GM21737 (cell line): ENCODE data around the gene NUPR1.
A peak's percentile ranks its signal among the peaks of the same experiment; 100 is the strongest.
"Not testable (repeated sequence)": the region's sequence is repeated elsewhere in the genome, so short reads cannot be mapped to it uniquely, and the experiment has no call there.

Source experiments
- ATAC-seq: cut with Tn5 transposase; IDR thresholded peaks from one replicate; pipeline ENCODE4 v1.9.1; 2021; ENCODE audit warnings: mild to moderate bottlenecking, moderate library complexity; ENCODE audit not compliant: unreplicated experiment

NUPR1 gene

DNA sequence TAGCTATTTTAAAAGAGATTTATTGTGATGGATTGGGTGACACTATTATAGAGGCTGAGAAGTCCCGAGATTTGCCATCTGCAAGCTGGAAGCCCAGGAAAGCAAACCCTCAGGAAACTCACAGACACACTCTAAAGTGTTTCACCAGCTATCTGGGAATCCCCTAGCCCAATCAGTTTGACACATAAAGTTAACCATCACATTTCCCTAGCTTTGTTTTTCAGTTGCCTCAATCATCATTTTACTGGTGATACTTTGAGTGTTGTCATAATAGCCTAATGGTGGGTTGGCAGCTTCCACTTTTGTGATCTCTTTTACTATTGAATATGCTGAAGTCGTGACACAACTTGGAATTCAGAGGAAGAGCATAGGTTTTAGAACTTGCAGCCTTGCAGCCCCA is 16.8 kb upstream of the NUPR1 start:
- no peak for ATAC-seq

DNA sequence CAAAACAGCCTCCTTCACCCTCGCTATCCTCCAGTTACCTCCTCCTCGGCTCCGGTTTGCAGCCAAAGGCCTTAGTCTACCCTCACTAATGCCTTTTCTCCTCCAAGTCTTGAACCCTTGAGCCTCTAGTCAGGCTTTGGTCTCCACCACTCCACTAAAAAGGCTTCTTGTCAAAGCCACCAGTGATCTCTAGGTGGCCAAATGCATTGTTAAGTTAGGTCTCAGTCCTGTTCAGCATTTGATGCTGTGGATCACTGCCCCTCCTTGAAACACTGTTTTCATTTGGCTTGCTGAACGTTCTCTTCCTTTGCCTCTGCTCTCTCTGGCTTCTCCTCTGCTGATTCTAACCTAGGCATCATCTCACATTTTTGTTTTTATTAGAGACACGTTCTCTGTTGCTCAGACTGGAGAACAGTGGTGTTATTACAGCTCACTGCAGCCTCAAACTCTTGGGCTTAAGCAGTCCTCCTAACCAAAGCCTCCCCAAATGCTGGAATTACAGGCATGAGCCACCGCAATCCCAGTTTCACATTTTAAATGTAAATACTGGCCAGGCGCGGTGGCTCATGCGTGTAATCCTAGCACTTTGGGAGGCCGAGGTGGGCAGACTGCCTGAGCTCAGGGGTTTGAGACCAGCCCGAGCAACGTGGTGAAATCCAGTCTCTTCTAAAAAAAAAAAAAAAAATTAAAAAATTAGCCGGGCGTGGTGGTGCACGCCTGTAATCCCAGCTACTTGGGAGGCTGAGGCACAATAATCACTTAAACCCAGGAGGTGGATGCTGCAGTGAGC is 16.1 kb upstream of the NUPR1 start:
- ATAC-seq, result no peak

DNA sequence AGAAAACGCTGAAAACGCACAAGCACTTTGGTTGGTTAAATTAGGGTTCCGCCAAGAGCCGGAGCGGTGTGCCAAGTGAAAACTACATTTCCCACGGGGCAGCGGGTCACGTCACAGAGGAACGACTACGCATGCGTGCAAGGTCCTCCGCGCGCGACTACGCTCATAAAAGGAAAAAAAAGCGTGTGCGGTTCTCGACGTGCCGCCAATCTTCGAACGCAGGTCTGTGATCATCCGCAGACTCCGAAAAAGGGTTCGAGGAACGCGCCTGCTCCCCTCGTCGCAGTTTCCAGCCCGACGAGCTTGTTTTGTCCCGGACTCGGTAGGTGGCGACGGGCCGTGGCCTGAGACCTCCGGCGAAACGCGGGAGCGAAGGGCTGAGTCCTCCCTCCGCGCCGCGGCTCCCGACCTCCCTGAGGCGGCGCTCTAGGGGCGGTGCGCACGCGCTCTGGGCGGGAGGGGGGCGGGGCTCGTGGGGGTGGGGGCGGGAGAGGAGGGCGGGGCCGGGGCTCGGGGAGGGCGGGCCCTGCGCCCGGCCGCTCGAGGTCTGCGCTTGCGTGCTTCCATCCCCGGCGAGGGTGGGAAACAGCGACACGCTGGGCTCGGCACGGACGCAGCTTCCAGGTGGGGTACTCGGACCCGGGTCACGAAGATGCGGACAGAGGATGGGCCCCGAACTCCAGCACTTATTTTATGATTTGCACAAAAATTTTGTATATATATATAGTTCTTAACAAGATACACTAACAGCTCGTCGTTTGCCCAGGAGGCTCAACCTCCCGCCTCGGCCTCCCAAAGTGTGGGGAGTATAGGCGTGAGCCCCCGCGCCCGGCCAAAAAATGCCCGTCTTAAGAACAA is 15.2 kb upstream of the NUPR1 start, which contains the start of gene SGF29:
SGF29 (plus strand) TSS at position 145 of the 858 bp plus-strand sequence. CDS start 27,150 bp downstream, outside the sequence.
- peak; percentile 75 for ATAC-seq

DNA sequence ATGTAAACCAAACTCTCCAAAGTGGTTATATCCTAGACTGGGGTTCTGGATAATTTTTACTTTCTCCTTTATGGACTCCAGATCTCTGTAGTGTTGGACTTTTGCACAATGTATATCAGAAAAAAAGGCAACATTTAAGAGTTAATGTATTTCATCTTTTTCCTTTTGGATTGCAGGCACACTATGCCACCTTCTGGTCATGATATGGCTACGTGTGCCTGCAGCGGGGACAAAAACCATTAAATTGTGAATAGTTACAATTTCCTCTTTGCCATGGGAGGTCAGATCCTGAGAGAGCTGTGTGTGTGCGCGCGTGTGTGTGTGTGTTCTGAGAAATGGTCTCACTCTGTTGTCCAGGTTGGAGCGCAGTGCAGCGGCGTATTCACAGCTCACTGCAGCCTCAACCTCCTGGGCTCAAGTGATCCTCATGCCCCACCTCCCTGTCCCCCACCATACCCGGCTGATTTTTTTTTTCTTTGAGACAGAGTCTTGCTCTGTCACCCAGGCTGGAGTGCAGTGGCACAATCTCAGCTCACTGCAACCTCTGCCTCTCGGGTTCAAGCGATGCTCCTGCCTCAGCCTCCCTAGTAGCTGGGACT is 10.6 kb upstream of the NUPR1 start:
- ATAC-seq, result no peak

DNA sequence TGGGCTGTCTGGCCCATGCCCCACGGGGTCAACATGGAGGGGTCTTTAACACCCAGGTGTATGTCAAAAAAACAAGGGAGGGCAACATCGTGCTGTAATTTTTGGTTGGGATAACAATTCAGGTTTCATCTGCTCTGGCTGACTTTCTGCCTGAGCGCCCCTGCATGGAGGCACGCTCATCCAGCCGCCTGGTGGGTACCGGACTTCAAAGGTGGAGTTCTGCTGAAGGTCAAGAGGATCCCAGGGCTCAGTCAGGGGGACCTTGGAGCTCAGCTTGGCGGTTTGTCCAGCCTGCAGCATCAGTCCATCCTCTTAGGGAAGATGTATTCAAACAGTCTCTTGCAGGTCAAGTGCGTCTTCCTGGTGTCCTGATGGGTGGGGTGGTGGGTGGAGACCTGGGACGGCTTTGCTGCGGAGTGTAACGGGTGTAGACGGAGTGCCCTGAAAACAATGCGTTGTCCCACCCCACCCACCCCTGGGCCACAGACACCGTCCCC is 9.6 kb upstream of the NUPR1 start:
- no peak for ATAC-seq

DNA sequence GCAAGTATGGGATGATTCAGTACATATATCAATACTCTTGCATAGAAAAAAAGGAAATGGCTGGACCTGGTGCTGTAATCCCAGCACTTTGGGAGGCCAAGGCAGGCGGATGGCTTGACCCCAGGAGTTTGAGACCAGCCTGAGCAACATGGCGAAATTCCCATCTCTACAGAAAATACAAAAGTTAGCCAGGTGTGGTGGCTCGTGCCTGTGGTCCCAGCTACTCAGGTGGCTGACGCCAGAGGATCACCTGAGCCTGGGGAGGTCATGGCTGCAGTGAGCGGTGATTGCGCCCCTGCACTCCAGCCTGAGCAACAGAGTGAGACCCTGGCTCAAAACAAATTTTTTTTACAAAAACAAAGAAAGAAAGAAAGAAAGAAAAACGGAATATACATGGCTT is 7.9 kb upstream of the NUPR1 start:
- no peak for ATAC-seq

DNA sequence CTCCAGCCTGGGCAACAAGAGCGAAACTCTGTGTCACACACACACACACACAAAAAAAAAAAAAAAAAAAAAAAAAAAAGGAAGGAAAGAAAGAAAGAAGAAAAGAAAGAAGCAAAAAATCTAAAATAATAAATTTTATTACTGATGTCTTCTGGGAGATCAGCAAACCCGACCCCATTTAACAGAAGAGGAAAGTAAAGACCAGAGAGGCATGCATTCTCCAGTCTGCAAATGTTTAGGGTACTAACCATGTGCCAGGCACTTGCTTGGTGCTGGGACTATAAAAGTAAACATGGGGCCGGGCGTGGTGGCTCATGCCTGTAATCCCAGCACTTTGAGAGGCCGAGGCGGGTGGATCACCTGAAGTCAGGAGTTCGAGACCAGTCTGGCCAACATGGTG is 7.2 kb upstream of the NUPR1 start:
- ATAC-seq, result not testable (repeated sequence)

DNA sequence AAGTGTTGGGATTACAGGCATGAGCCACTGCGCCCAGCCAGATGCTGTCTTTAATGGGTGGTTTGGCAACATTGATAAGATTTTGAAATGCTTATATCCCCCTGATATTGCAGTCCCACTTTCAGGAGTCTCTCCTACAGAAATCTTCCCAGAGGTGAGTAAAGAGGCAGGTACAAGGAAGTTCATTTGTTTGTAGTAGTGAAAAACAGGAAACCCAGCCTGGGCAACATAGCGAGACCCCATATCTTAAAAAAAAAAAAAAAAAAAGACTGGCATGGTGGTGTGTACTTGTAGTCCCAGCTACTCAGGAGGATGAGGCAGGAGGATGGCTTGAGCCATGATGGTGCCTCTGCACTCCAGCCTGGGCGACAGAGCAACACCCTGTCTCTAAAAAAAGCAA is 6.2 kb upstream of the NUPR1 start:
- ATAC-seq, result no peak

DNA sequence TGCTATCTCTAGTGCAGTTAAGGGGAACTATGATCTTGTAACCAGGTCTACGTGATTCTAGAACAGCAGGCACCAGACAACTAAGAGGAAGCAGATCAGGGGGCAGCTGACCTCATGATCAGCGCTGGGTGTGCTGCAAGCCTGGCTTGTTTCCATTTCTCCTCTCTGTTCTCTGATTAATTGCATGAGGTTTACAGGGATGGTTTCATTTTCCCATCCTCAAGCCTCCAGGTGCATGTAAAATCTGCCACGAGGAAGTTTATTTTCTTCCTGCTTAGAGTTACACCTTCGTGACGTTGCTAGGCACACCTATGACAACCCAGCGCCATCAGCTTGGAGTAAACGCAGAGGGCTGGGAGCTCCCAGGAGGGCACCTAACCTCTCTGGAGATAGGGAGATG is 4.3 kb upstream of the NUPR1 start:
- ATAC-seq, result no peak

DNA sequence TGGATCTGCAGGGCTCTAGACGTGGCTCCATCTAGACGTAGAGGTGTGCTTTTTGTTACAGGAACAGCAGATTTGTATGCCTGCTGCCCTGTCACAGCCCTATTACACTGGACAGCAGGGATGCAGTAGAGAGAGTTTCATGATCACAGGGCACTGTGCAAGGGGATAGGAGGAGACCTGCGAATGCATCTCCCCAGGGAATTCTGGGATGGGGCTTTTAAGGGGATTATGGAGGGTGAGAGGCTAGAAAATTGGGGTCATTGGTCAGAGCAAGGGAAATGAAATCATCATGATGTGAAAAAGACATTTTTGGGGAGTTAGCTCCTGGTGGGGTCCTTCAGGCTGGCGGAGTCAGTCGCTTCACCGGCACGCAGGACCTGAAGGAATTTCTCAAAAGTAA is 3.9 kb upstream of the NUPR1 start:
- no peak for ATAC-seq

DNA sequence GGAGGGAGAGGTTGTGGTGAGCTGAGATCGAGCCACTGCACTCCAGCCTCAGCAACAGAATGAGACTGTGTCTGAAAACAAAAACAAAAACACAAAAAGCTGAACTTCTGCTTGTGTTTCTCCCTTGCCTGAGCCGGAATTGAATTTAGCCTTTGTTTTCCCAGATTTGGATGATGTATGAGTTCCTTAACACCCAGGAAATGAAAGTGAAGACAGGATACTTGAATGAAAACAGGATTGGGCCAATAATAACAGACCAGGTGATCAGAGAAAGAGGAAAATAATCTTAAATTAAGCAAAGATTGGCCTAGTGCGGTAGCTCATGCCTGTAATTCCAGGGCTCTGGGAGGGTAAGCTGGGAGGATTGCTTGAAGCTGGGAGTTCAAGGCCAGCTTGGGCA is 1.6 kb upstream of the NUPR1 start:
- ATAC-seq, result no peak

DNA sequence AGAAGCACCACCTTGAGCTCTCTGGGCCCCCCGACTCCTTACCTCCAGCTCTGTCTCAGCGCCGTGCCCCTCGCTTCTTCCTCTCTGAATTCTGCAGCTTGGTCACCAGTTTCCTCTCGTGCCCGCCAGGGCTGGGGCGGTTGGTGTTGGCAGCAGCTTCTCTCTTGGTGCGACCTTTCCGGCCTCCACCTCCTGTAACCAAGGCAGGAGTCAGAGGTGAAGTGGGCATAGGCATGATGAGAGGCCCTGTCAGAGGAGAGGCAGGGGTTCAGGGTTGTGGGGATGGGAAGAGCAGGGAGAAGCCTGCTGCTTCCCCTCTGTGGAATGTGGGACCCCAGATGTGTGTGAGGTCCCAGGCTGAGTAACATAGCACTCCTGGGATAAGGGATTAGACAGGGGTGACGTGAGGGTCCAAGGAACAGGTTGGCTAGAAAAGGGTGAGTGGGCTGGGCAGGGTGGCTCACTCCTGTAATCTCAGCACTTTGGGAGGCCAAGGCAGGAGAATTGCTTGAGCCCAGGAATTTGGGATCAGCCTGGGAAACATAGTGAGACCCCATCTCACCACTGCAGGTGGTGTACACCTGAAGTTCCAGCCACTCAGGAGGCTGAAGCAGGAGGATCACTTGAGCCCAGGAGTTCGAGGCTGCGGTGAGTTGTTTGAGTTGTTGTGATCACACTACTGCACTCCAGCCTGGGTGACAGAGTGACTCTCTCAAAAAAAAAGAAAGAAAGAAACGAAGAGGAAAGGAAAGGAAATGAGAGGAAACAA is 626 bp downstream of the NUPR1 start:
- no peak for ATAC-seq

DNA sequence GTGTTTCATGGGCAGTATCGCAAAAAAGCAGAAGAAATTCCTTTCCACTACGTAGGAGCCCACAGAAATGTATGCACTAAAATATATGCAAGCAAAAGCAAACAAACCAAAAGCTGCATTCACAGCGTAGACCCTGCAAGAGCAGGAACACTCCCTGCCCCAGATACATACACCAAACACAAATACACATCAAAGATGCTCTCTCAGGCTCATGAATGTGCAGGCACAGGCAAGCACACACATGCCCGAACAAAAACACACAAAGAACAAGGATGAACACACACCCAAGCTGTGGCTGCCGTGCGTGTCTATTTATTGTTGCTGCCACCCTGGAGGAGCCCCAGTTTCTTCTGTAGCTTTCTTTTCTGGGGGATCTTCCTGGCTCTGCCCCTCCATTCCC is 1.7 kb downstream of the NUPR1 start:
- no peak for ATAC-seq

DNA sequence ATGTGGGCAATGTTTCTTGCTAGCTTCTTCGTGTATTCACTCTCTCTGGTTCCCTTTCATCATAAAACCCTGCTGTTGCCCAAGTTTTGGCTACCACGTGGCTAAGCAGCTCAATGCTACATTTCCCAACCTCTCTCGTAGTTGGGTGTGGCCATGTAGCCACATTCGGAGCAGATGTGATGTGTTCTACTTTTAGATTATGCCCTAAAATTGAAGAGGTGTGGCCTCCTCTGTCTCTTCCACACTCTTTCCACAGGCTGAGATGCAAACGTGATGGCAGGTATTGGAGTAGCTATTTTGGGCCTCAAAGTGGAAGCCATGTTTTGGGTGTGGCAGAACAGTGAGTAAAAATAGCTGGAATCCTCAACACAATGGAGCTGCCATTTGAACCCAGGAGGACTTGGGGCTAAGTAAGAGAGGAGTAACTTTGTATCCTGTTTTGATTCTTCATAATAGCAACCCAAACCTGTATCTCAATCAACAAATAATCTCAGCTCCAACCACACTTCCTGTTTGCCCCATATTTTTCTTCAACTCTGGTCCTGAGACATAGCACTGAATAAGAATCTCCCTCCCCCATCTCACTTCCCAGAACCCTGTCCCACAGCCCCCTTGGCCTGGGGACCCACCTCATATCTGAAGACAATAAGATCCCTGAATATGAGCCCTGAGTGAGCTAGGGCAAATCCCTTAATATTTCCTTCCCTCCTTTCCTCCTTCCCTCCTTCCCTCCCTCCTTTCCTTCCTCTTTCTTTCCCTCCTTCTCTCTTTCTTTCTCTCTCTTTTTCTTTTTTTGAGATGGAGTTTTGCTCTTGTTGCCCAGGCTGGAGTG is 4.0 kb downstream of the NUPR1 start:
- no peak for ATAC-seq

DNA sequence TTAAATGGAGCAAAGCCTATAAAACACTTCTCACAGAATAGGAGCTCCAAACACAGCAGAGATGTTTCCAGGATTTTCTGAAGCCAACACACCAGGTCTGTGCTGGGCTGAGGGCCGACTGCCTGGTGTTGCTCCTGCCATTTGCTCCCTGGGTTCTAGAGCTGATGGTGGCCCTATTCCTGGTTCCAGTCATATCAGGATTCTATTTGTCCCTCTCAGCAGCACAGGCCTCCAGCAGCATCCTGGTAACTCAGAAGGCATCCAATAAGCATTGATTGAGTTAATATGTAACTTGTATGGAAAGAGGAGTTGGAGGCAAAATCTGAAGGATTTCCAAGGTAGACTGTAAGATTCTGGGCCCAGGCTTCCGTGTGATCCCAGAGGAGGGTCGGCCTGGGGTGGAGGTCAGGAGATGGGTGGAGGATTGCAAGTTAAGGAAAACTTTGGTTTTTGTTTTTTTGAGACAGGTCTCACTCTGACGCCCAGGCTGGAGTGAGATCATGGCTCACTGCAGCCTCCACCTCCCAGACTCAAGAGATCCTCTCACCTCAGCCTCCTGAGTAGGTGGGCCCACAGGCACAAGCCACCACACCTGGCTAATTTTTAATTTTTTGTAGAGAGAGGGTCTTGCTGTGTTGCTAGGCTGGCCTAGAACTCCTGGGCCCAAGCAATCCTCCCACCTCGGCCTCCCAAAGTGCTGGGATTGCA is 5.7 kb downstream of the NUPR1 start:
- ATAC-seq, result no peak

DNA sequence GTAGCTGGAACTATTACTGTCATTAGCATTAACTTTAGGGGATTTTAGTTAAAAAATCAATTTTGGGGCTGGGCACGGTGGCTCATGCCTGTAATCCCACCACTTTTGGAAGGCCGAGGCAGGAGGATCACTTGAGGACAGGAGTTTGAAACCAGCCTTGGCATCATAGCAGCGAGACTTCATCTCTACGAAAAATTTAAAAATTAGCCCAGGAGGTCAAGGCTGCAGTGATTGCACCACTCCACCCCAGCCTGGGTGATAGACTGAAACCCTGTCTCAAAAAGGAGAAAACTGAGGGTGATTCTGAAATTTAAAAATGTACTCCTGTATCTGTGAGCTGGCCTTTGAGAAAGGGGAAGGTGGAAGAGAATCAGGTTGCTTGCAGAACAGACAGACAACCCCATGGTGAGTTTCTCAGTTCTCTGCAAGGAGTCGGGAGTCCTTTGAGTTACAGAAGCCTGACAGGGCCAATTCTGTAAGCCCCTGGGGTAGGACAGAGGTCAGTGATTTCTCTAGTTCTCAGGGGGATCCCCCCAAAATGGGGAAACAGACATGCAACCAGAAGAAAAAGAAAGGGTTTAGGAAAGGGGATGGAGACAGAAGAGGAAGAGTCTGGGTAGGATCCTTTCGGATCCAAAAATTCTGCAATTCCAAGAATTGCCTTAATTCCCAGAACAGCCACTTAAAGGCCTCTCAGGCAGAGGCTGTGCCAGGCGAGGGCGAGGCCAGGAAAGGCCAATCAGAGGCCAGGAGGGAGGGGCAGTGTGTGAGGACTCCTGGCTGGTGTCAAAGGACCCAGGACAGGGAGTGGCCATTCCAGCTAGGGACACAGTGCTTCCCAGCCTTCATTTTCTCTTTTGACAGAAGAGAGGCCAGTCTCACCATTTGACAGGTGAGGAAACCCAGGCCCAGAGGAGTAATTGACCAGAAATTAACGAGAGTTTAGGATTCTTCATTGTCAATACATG is 6.7 kb downstream of the NUPR1 start:
- ATAC-seq, result no peak

DNA sequence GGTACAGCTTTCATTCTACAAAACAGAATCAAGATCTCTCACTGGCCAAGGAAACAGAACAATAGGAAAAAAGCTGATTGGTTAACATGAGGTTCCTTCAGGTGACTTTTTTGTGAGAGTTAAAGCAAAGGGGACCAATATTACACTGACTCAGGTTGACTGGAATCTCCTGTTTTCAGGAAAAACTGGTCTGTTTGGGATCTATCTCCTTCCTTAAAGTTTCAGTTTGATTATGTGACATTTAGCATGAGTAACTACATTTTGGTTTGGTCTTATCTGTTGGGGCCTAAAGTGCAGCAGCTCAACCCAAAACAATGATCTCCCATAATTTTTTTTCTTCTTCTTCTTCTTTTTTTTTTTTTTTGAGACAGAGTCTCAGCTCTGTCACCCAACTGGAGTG is 9.7 kb downstream of the NUPR1 start:
- no peak for ATAC-seq

DNA sequence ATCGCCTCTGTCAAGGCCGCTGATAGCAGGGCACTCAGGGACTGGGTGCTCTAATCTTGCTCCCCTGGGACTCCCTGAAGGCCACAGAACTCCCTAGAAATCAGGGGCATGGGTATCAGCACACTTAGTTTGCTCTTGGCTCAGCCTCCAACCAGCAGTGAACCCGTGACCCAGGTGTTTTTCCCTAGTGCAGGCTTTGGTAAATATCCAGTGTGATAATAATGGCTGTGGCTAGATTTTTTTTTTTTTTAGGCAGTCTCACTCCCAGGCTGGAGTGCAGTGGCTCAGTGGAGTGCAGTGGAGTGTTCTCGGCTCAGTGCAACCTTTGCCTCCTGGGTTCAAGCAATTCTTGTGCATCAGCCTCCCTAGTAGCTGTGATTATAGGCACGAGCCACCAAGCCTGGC is 10.3 kb downstream of the NUPR1 start:
- ATAC-seq, result no peak
